IPS-NIHi11 (cell line): ENCODE data around the gene HIP1R.

ENCODE experiments used
- DNase-seq: peaks from one replicate; pipeline ENCODE4 v3.0.0; 2012; ENCODE audit warnings: mixed read lengths, low spot score

Gene HIP1R

GRCh38 chr12:122847516-122847836 is 12.2 kb downstream of the HIP1R start:
- DNase-seq = no peak

DNA sequence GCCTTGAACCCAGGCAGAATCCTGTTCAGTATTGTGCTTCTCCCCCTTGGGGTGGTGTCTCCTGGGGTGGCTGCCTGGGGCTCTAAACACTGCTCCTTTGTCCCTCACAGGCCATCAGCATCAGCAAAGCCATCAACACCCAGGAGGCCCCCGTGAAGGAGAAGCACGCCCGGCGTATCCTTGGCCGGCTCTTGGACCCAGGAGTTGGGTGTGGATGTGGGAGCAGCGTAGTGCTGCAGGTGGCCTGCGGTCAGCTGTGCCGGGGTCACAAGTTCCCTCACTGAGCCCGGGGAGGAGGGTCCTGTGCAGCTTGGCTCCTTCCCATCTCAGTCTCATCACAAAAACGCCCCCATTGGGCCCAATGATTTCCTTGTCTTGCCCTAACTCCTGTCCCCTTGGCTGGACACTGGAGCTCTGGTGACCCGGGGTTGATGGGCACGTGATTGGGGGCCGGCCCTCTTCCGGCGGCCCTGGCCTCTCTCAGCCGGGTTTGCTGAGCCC is 12.7 kb downstream of the HIP1R start:
- DNase-seq = no peak

GRCh38 chr12:122848471-122849351 is 13.5 kb downstream of the HIP1R start:
- DNase-seq = no peak

GRCh38 chr12:122849352-122850047 is 14.2 kb downstream of the HIP1R start:
- no peak for DNase-seq

GRCh38 chr12:122850048-122850445 is 14.8 kb downstream of the HIP1R start:
- DNase-seq = no peak

GRCh38 chr12:122850695-122851350 is 15.6 kb downstream of the HIP1R start:
- DNase-seq = no peak

GRCh38 chr12:122851820-122852219 is 16.6 kb downstream of the HIP1R start:
- no peak for DNase-seq

DNA sequence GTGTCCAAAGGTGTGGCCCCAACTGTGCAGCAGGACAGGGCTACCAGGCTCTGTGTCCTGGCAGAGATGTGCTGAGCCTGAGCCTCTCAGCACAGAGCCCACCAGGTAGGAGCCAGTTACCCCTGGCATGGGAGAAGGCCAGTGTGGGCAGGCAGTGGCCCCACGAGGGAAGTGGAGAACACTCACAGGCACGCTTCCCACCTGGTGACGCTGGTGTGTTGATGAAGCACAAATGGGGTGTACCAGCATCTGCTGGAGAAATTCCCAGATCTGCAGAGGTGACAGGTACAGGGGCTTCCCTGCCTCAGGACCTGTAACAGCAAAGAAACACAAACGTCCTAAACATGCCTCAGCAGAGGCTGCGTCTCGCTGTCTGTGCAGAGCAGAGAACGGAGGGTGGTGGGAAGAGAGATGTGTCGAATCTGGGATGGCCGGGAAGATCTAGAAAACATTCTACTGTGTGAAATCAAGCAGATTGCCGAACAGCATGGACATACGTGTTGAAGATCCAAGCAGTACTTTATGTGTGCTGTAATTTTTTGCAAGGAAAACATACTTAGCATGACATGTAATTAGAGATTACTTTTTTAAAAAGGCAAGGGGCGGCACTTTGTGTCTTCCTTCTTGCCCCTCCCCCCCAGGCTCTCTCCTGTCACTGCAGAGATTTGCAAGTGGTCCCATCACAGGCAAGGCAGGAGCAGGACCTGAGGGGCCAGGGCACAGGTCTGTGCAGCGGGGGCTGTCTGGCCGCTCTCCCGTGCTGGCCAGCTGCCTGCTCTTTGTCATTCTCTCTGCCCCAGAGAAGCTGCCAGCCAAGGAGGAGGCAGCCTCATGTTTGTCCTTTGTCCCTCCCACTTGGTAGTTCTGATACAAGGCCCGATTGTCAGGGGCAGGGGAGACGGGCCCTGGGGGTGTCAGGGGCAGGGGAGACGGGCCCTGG is 17.3 kb downstream of the HIP1R start:
- no peak for DNase-seq

GRCh38 chr12:122853582-122854245 is 18.5 kb downstream of the HIP1R start:
- DNase-seq = no peak

GRCh38 chr12:122854554-122854953 is 19.3 kb downstream of the HIP1R start:
- no peak for DNase-seq

DNA sequence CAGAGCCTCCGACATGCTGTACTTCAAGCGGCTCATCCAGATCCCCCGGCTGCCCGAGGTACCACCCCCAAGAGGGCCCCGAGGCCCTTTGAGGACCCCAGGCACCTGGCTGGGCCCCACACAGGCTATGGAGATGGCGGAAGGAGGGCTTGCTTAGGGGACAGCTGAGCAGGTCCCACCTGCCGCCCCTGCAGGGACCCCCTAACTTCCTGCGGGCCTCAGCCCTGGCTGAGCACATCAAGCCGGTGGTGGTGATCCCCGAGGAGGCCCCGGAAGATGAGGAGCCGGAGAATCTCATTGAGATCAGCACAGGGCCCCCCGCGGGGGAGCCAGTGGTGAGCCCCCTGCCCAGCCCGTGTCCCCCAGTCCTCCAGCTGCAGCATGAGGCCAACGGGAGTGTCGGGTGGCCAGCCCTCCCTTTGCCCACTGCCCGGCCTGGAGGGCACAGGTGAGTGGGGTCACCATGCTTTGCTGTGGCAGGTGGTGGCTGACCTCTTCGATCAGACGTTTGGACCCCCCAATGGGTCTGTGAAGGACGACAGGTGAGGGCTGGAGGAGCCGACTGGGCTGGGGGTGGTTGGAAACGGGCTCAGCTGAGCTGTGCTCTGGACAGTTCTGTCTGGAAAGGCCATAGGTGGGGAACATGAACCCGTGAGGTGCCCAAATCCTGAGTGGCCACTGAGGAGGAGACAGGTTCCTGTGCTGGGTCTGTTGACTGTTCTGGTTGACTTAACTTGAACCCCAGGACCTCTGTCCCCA is 20.0 kb downstream of the HIP1R start:
- DNase-seq = no peak

DNA sequence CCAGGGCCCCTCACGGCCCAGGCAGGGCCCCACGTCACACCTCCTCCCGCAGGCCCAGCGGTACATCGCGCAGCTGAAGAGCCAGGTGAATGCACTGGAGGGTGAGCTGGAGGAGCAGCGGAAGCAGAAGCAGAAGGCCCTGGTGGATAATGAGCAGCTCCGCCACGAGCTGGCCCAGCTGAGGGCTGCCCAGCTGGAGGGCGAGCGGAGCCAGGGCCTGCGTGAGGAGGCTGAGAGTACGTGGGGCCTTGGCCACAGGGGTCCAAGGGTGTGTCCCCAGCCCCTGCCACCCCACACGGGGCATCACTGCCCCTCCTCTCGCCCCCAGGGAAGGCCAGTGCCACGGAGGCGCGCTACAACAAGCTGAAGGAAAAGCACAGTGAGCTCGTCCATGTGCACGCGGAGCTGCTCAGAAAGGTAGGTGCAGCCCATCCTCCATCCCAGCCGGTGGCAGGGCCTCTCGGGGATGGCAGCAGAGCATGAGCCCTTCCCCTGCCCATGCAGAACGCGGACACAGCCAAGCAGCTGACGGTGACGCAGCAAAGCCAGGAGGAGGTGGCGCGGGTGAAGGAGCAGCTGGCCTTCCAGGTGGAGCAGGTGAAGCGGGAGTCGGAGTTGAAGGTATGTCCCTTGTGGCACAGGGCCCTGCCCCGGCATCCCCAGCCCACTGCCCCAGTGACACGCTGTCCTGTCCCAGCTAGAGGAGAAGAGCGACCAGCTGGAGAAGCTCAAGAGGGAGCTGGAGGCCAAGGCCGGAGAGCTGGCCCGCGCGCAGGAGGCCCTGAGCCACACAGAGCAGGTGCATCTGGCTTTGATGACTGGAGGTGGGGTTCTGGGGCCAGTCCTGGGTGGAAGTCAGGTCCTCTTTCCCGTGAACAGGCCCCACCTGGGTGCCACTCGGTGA is 20.9 kb downstream of the HIP1R start:
- no peak for DNase-seq

GRCh38 chr12:122856999-122857671 is 21.9 kb downstream of the HIP1R start:
- no peak for DNase-seq

GRCh38 chr12:122858171-122858570 is 22.9 kb downstream of the HIP1R start:
- no peak for DNase-seq

GRCh38 chr12:122858591-122859302 is 23.5 kb downstream of the HIP1R start:
- DNase-seq = no peak

GRCh38 chr12:122859303-122860039 is 24.2 kb downstream of the HIP1R start:
- no peak for DNase-seq
